Mammary epithelial cell (primary cell): Measurements from ENCODE around the gene EPHA5.

Experiments used
- EZH2 ChIP-seq: IDR thresholded peaks from 2 replicates; pipeline ENCODE4 v1.6.1; 2012; ENCODE audit warnings: low read length, inconsistent platforms, borderline replicate concordance
- TF ChIP-seq, protein P1 (sequence below), 2 donors: IDR thresholded peaks in 1 of 2; conservative IDR thresholded peaks in 1 of 2; 2 replicates each; pipeline ENCODE4 v1.5.1; 2011 to 2012; ENCODE audit warnings: inconsistent platforms in 2 of 2, low read length in 2 of 2, mild to moderate bottlenecking in 2 of 2, control low read depth in 1 of 2, low read depth in 1 of 2; ENCODE audit not compliant: insufficient read depth in 1 of 2; ENCODE audit errors: extremely low read depth in 1 of 2

DNA sequence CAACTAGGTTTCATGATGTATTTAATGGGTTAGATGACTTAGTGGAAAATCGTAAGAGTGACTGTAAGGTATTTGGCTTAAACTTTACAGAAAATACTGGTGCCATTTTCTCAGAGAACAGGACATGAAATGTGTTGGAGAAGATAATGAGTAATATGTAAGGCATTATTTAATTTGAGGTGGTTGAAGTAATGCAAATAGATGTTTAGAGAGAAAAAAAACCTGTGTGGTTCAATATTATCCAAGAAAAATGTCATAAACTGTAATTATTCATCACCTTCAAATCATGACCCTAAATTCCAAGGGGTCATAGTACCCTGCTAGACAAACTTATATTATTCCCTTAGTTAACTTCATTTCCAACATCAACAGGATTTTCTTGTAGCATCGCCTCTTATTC lies 171.7 kb downstream of the EPHA5 start:
- TF ChIP-seq, protein P1, sequence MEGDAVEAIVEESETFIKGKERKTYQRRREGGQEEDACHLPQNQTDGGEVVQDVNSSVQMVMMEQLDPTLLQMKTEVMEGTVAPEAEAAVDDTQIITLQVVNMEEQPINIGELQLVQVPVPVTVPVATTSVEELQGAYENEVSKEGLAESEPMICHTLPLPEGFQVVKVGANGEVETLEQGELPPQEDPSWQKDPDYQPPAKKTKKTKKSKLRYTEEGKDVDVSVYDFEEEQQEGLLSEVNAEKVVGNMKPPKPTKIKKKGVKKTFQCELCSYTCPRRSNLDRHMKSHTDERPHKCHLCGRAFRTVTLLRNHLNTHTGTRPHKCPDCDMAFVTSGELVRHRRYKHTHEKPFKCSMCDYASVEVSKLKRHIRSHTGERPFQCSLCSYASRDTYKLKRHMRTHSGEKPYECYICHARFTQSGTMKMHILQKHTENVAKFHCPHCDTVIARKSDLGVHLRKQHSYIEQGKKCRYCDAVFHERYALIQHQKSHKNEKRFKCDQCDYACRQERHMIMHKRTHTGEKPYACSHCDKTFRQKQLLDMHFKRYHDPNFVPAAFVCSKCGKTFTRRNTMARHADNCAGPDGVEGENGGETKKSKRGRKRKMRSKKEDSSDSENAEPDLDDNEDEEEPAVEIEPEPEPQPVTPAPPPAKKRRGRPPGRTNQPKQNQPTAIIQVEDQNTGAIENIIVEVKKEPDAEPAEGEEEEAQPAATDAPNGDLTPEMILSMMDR (conservative IDR thresholded peaks at IDR 0.05 in 1 of 2, IDR thresholded peaks at IDR 0.05 in 1 of 2; ENCODE audit: extremely low read depth in 1 of 2, insufficient read depth in 1 of 2, low read depth in 1 of 2, low read length in 2 of 2): no peak
- no peak for TF ChIP-seq EZH2
